ENCODE measurements around the gene C2CD3. TPM values are rescaled to one million over a fixed set of nuclear protein-coding genes. Genes with fewer than 3 reads are reported as not detected.

The C2CD3 gene
- total RNA-seq, 1 experiment from 2014 or later, result 22.0 TPM

DNA sequence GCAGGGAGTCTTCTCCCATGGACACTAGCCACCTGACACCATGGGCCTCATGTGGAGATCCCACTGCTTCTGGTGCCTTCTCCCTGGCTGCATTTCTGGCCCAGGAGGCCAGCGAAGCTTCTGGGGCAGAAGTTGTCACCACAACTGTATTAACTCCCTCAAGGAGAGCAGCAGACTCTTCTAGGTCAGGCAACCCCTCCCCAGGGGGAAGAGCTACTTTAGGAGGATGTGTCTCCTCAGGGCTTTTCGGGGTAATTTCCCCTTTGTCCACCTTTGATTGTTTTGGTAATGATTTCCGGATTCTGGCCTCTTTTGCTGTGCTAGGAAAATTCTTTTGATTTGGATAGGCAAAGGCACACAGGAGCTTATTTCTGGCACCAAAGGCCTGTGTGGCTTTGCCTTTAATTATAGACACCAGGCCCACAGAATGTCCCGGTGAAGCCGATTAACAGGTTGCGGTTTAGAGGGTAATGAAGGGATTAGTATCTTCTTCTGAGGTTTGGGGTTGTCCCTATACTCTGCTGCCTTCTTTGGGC, 179.3 kb downstream of the C2CD3 start:
- Histone ChIP-seq H3T11ph (ENCODE audit: low read length) (no peak overlapping the region), H3K23ac (ENCODE audit: insufficient read length, low read depth, low read length) (no peak overlapping the region), H2BK120ac (ENCODE audit: low read depth, low read length, poor library complexity, severe bottlenecking) (no peak overlapping the region), H3K56ac (ENCODE audit: insufficient read length, low read depth, low read length) (no peak overlapping the region), H3K23me2 (ENCODE audit: insufficient read length, low read depth, low read length, poor library complexity, severe bottlenecking) (no peaks in the 10 kb centered on the region), H3K79me1 (ENCODE audit: insufficient read depth, low read depth, low read length, poor library complexity, severe bottlenecking) (no peaks in the 10 kb centered on the region), H2BK5ac (ENCODE audit: insufficient read length, low read length) (no peak overlapping the region), H3K4ac (ENCODE audit: low read depth, low read length) (no peak overlapping the region), H2BK12ac (ENCODE audit: insufficient read length, low read depth, low read length) (no peak overlapping the region), H3K9me3 (ENCODE audit: control insufficient read depth, low read depth, low read length) (no peaks in the 10 kb centered on the region), H2BK20ac (ENCODE audit: low read depth, low read length, poor library complexity, severe bottlenecking) (no peak overlapping the region), H2AFZ (ENCODE audit: low read length) (no peak overlapping the region), H3K27me3 (ENCODE audit: insufficient read depth, low read length) (no peaks in the 10 kb centered on the region), H4K8ac (replicated peaks; ENCODE audit: insufficient read length, low read depth, low read length) (no peak overlapping the region), H3K14ac (ENCODE audit: insufficient read depth, low read length) (no peak overlapping the region), H2BK15ac (ENCODE audit: low read depth, low read length) (no peak overlapping the region), H3K27ac (ENCODE audit: insufficient read length, low read depth, low read length) (no peak overlapping the region), H4K20me1 (ENCODE audit: control insufficient read depth, insufficient read depth, insufficient read length) (no peaks in the 10 kb centered on the region), H3K4me1 (ENCODE audit: insufficient read depth, low read length) (no peaks in the 10 kb centered on the region), H3K4me2 (ENCODE audit: insufficient read depth, insufficient read length, low read length) (no peak overlapping the region), H3K79me2 (ENCODE audit: insufficient read depth, low read length) (no peaks in the 10 kb centered on the region), H2AK5ac (ENCODE audit: insufficient read length, low read length) (no peak overlapping the region), H4K91ac (ENCODE audit: insufficient read length, low read depth, low read length) (no peak overlapping the region), H4K5ac (ENCODE audit: insufficient read length, low read depth, low read length) (no peak overlapping the region), H3K18ac (ENCODE audit: insufficient read length, low read depth, low read length) (no peak overlapping the region), H3K9ac (ENCODE audit: extremely low read depth, insufficient read length, low read length) (no peak overlapping the region)
- Mint-ChIP-seq H3K4me1 (peaks cover 5 to 8% of the 10 kb centered on the region in 2 experiments; a peak in 2 of 4 replicates), H3K9me3 (no peaks in the 10 kb centered on the region), H3K27me3 (ENCODE audit: low read depth) (no peaks in the 10 kb centered on the region; the same call in 1 of the 2 replicates), H3K4me3 (no peak overlapping the region), H3K36me3 (ENCODE audit: insufficient read depth in 1 of 3, low read depth in 3 of 3) (no peaks in the 10 kb centered on the region), H3K27ac (no peak overlapping the region; a peak in 1 of 7 replicates)
- TF ChIP-seq, protein P1, sequence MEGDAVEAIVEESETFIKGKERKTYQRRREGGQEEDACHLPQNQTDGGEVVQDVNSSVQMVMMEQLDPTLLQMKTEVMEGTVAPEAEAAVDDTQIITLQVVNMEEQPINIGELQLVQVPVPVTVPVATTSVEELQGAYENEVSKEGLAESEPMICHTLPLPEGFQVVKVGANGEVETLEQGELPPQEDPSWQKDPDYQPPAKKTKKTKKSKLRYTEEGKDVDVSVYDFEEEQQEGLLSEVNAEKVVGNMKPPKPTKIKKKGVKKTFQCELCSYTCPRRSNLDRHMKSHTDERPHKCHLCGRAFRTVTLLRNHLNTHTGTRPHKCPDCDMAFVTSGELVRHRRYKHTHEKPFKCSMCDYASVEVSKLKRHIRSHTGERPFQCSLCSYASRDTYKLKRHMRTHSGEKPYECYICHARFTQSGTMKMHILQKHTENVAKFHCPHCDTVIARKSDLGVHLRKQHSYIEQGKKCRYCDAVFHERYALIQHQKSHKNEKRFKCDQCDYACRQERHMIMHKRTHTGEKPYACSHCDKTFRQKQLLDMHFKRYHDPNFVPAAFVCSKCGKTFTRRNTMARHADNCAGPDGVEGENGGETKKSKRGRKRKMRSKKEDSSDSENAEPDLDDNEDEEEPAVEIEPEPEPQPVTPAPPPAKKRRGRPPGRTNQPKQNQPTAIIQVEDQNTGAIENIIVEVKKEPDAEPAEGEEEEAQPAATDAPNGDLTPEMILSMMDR (conservative IDR thresholded peaks at IDR 0.05), result no peak
- no peak for DNase-seq
- no CpG with 5 or more reads among the region's 6 CpGs for WGBS (ENCODE audit: extremely low coverage, insufficient read length, low lambda C conversion rate)

All from H9 (cell line).